ENCODE measurements around the gene MZT2A. TPM values are rescaled to one million over a fixed set of nuclear protein-coding genes. Genes with fewer than 3 reads are reported as not detected.
A peak's percentile ranks its signal among the peaks of the same experiment; 100 is the strongest.
"Not testable (repeated sequence)": the region's sequence is repeated elsewhere in the genome, so short reads cannot be mapped to it uniquely, and the experiment has no call there.

The MZT2A gene
- total RNA-seq, 1 donor from 2014 or later, result 130 TPM

DNA sequence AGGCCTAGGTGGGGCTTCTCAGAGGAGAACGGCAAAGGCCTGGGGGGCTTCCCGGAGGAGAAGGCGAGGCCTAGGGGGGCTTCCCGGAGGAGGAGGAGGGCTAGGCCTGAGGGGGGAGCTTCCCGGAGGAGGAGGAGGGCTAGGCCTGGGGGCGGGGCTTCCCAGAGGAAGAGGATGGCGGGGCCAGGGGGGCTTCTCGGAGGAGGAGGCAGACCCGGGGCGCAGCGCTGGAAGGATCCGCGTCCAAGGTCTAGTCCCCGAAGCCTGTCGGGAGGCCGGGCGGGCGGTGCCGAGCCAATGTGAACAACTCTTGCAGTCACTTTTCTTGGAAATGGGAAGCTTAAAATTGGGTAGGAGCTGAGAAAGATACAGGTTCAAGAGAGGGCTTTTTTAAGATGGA lies 46.3 kb downstream of the MZT2A start:
- Mint-ChIP-seq H3K36me3 (ENCODE audit: low read depth) (no peaks in the 10 kb centered on the region), H3K4me3 (ENCODE audit: low read depth) (no peak overlapping the region), H3K27me3 (ENCODE audit: low read depth) (peaks cover 15% of the 10 kb centered on the region)

DNA sequence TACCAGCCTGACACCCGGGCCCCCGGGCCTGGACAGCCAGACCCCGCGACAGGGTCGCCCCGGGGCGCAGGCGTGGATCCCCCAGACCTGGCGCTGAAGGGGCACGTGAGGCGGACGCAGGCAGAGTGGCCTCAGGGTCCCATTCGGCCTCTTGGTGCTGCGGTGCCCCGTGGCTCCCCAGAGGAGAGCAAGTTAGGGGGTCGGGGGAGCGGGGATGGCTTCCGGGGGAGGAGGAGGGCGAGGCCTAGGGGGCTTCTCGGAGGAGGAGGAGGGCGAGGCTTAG lies 46.7 kb downstream of the MZT2A start:
- H3K9me3 Mint-ChIP-seq; H3K4me3 Mint-ChIP-seq (ENCODE audit: low read depth); H3K4me1 Mint-ChIP-seq (ENCODE audit: low read depth); H3K27ac Mint-ChIP-seq; H3K36me3 Mint-ChIP-seq (ENCODE audit: low read depth); intact Hi-C loops (cut with micrococcal nuclease); DNase-seq (ENCODE audit: low spot score): not testable (repeated sequence)
- H3K27me3 Mint-ChIP-seq (ENCODE audit: low read depth), result peaks cover 15% of the 10 kb centered on the region

More for the DNA sequence above, 46.3 kb downstream of the MZT2A start:
- intact Hi-C loops (cut with micrococcal nuclease), result no loop called here
- H3K9me3 Mint-ChIP-seq, result no peaks in the 10 kb centered on the region
- H3K4me1 Mint-ChIP-seq (ENCODE audit: low read depth), result peaks cover 4% of the 10 kb centered on the region
- no peak for DNase-seq (ENCODE audit: low spot score)
- H3K27ac Mint-ChIP-seq, result no peak overlapping the region

DNA sequence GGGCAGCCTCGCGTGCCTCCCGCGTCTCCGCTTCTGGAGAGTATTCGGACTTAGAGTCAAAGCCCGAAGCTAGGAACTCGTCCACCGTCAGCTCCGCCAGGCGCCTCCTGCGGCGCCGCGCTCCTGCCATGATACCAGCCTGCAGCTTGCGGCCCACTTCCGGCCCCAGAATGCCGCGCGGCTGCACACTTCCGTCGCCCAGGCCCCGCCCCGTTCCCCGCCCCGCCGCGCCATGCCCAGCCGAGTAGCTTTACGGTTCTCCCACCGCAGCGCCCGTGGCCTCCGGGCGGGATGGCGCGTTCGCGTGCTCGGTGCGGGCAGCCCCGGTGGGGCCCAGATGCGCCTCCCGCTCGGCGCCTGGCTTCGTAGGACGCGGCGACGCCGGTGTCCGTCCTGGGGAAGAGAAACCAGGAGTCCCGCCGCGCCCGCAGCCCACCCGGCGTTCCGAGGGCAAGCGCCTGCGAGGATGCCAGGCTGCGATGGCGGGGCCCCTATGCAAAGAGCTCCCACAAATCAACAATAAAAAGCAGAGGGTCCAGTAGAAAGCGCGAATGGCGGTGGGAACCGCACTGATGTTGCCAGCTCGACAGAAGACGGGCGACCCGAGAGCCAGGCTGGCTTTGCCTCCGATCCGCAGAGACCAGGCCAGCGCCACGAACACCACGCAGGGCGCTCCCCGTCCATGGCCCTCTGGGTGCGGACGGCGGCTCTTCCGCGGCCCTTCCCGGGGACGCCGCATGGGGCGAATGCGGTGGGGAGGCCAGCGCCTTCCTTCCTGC lies 47.3 kb downstream of the MZT2A start:
- H3K27ac Mint-ChIP-seq; H3K9me3 Mint-ChIP-seq; intact Hi-C loops (cut with micrococcal nuclease); DNase-seq (ENCODE audit: low spot score); H3K4me1 Mint-ChIP-seq (ENCODE audit: low read depth); H3K36me3 Mint-ChIP-seq (ENCODE audit: low read depth): not testable (repeated sequence)
- Mint-ChIP-seq H3K27me3 (ENCODE audit: low read depth) (peaks cover 15% of the 10 kb centered on the region), H3K4me3 (ENCODE audit: low read depth) (peak overlapping the region; percentile 51)

DNA sequence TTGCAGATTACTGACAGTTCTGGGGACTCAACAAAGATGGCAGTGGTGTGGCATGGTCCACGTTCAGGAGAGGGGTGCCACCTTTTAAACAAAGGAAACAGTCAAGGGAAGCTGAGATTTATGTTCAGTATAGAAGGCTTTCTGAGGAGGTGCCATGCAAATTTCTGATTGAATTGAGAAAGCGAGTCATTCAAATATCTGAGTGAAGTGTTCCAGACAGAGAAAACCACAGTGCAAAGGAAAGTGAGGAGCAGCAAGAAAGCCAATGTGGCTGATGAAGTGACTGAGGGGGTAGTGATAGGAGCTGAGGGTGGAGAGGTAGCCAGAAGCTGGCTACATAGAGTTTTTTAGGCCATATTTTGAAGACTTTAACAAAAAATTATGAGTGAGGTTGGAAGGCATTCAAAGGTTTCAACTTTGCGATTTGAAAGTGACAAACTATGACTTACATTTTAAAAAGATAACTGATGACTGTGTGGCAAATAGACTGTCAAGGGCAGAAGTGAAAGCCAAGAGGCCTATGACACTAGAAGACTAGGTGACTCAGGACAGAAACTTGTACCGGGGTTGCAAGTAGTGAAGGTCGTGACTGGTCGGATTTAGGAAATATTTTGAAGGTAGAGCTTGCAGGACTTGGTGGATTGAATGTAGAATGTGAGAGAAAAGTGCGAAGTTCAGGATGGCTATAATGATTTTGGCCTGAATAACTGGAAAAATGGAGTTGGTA lies 51.3 kb downstream of the MZT2A start:
- intact Hi-C loops (cut with micrococcal nuclease); H3K9me3 Mint-ChIP-seq; H3K4me3 Mint-ChIP-seq (ENCODE audit: low read depth); H3K36me3 Mint-ChIP-seq (ENCODE audit: low read depth); DNase-seq (ENCODE audit: low spot score); H3K4me1 Mint-ChIP-seq (ENCODE audit: low read depth); H3K27me3 Mint-ChIP-seq (ENCODE audit: low read depth): not testable (repeated sequence)
- peak overlapping the region; percentile 74 for H3K27ac Mint-ChIP-seq

Other genes starting within 250 kb of the MZT2A start
- 0.07 TPM in 1 of 2 replicates, not detected in the other for gene RAB6D, start 128.2 kb downstream of the MZT2A start, total RNA-seq
- gene TUBA3D, start 16.3 kb downstream of the MZT2A start, total RNA-seq, result not detected in 2 replicates
- 2.8 and 3.3 TPM in 2 replicates for gene CCDC74A, start 35.5 kb upstream of the MZT2A start, total RNA-seq